Endothelial cell of umbilical vein (primary cell): ENCODE measurements around the gene RABGGTA. TPM values are rescaled to one million over a fixed set of nuclear protein-coding genes. Genes with fewer than 3 reads are reported as not detected.

ENCODE experiments used
- BruUV-seq: library from RNA; stranded (reverse); fragments of 400-500 nt; replicated peaks from 2 replicates; lab custom pipeline; 2021; lab: Mats Ljungman, UMichigan
- CTCF ChIA-PET: fragments of 300-600, 350-600 bp; sonication (Branson Sonifier 250); formaldehyde crosslinking; loops from one replicate; lab custom pipeline; 2021; ENCODE audit warnings: antibody characterized with exemption, inconsistent platforms; lab: Charles Lee
- POLR2A ChIA-PET: fragments of 300-600, 350-600 bp; sonication (Branson Sonifier 250); formaldehyde crosslinking; loops from one replicate; lab custom pipeline; 2021; ENCODE audit warnings: antibody characterized with exemption, inconsistent platforms; lab: Charles Lee
- DNase-seq: peaks from one replicate; pipeline ENCODE4 v3.0.0-alpha.2; 2011; ENCODE audit warnings: low read depth, low spot score
- FAIRE-seq: peaks from 2 replicates; lab custom pipeline; 2011; peaks lifted over from hg19 to GRCh38; lab: Jason Lieb, UNC
- H2AFZ ChIP-seq: 2 replicates; pipeline ENCODE4 v1.6.0; 2012; ENCODE audit warnings: low read depth, low read length, control low read depth, inconsistent platforms
- H3K27ac ChIP-seq: 2 replicates; pipeline ENCODE4 v1.5.1; 2011; ENCODE audit warnings: low read depth, mild to moderate bottlenecking, control low read depth, low read length, moderate library complexity; ENCODE audit not compliant: insufficient read depth
- H3K27me3 ChIP-seq, 2 experiments: 2 replicates each; pipeline versions ENCODE4 v1.6.0 to v1.6.1; 2011; ENCODE audit warnings: low read length in 2 of 2, mixed read lengths in 1 of 2; ENCODE audit not compliant: control insufficient read depth in 2 of 2, insufficient read depth in 2 of 2
- H3K36me3 ChIP-seq, 2 experiments: 2 replicates in 1 of 2; 3 replicates in 1 of 2; pipeline ENCODE4 v1.5.1; 2011; ENCODE audit warnings: low read length in 2 of 2, mild to moderate bottlenecking in 1 of 2, moderate library complexity in 1 of 2; ENCODE audit not compliant: control insufficient read depth in 2 of 2, insufficient read depth in 2 of 2; ENCODE audit errors: extremely low read depth in 1 of 2
- H3K4me1 ChIP-seq: 3 replicates; pipeline ENCODE4 v1.5.1; 2011; ENCODE audit warnings: mild to moderate bottlenecking, low read length; ENCODE audit not compliant: control insufficient read depth, insufficient read depth; ENCODE audit errors: extremely low read depth
- H3K4me2 ChIP-seq: 2 replicates; pipeline ENCODE4 v1.6.1; 2011; ENCODE audit warnings: low read length, control low read depth, mixed read lengths; ENCODE audit not compliant: insufficient read depth
- H3K4me3 ChIP-seq, 3 experiments: fragments of 200-600 bp in 1 of 3; sonication (generic), shearing (Covaris generic) in 1 of 3; replicated peaks in 1 of 3; 2 replicates each; pipeline ENCODE4 v1.5.1; 2011 to 2016; ENCODE audit warnings: control low read depth in 3 of 3, low read length in 3 of 3, mild to moderate bottlenecking in 2 of 3, inconsistent platforms in 1 of 3, low read depth in 1 of 3, moderate library complexity in 1 of 3; ENCODE audit not compliant: insufficient read depth in 1 of 3
- H3K79me2 ChIP-seq: 2 replicates; pipeline ENCODE4 v1.6.0; 2012; ENCODE audit warnings: low read length, inconsistent platforms; ENCODE audit not compliant: control insufficient read depth, insufficient read depth
- H3K9ac ChIP-seq: replicated peaks from 2 replicates; pipeline ENCODE3; 2011; ENCODE audit warnings: low read length, control low read depth; ENCODE audit not compliant: insufficient read depth; ENCODE audit errors: extremely low read depth
- H3K9me1 ChIP-seq: replicated peaks from 3 replicates; pipeline ENCODE4 v1.6.0; 2011; ENCODE audit warnings: mild to moderate bottlenecking, low read length; ENCODE audit not compliant: control insufficient read depth, insufficient read depth; ENCODE audit errors: extremely low read depth
- H3K9me3 ChIP-seq: replicated peaks from 2 replicates; pipeline ENCODE4 v1.5.1; 2012; ENCODE audit warnings: low read length, inconsistent platforms; ENCODE audit not compliant: control insufficient read depth, insufficient read depth
- H4K20me1 ChIP-seq: replicated peaks from 2 replicates; pipeline ENCODE3; 2011; ENCODE audit warnings: mild to moderate bottlenecking, low read length; ENCODE audit not compliant: control insufficient read depth, insufficient read depth; ENCODE audit errors: extremely low read depth
- CTCF ChIP-seq, 2 donors: IDR thresholded peaks; 1 replicate in 1 of 2; 2 replicates in 1 of 2; pipeline ENCODE4 v1.5.1; 2011; ENCODE audit warnings: low read length in 2 of 2, mild to moderate bottlenecking in 2 of 2, moderate library complexity in 2 of 2, control low read depth in 1 of 2, inconsistent platforms in 1 of 2, low read depth in 1 of 2; ENCODE audit not compliant: insufficient read depth in 1 of 2; ENCODE audit errors: extremely low read depth in 1 of 2
- GATA2 ChIP-seq: IDR thresholded peaks from 2 replicates; pipeline ENCODE4 v1.7.0; 2011; ENCODE audit warnings: low read depth, mild to moderate bottlenecking, moderate library complexity, mixed read lengths, low read length; ENCODE audit not compliant: insufficient read length, insufficient read depth
- JUN ChIP-seq: IDR thresholded peaks from 2 replicates; pipeline ENCODE4 v1.6.1; 2011; ENCODE audit warnings: borderline replicate concordance, low read depth; ENCODE audit not compliant: insufficient read length, insufficient read depth
- MAX ChIP-seq: IDR thresholded peaks from 2 replicates; pipeline ENCODE4 v1.6.1; 2011; ENCODE audit not compliant: insufficient read depth, insufficient read length
- POLR2A ChIP-seq: IDR thresholded peaks from 2 replicates; pipeline ENCODE4 v1.6.1; 2012; ENCODE audit warnings: low read depth, mild to moderate bottlenecking, control low read depth, low read length
- POLR2AphosphoS5 ChIP-seq: IDR thresholded peaks from 2 replicates; pipeline ENCODE4 v1.6.1; 2012; ENCODE audit warnings: low read depth, mild to moderate bottlenecking, control low read depth, low read length, moderate library complexity; ENCODE audit not compliant: insufficient read depth
- dilution Hi-C: fragments of 300-500 bp; cut with MboI; formaldehyde crosslinking; loops from one replicate; pipeline ENCODE4 v1.15.0; 2019; ENCODE audit warnings: low sequenced_read_pairs; ENCODE audit not compliant: extremely low pct_ligation_motif_present
- intact Hi-C: fragments of 100-400 bp; cut with micrococcal nuclease; formaldehyde crosslinking; loops from one replicate; pipeline ENCODE4 v1.10.0; 2022
- polyA plus RNA-seq, 4 experiments: library from polyadenylated mRNA; depleted of rRNA in 3 of 4; stranded (reverse) in 3 of 4; unstranded in 1 of 4; fragments of >200 nt; gene quantifications; 2 replicates each; pipeline versions ENCODE4 v1.2.1 to v1.2.3, GENCODE V29; 2011 to 2012; ENCODE audit warnings: missing spikeins in 1 of 4
- total RNA-seq: library from RNA; stranded (reverse); gene quantifications from 2 replicates; pipeline ENCODE4 v1.2.3, GENCODE V29; 2021

The RABGGTA gene
- total and polyA plus RNA-seq, 2 donors (not counting 3 experiments of a cell fraction or from before 2014, with no cell fraction given): 29.3 to 80.1 TPM

GRCh38 chr14:24314377-24315193 is 43.2 kb upstream of the RABGGTA start:
- Histone ChIP-seq H3K4me3 (no peak overlapping the region), H3K79me2 (no peaks in the 10 kb centered on the region), H3K4me2 (peak overlapping the region; percentile 14), H3K9me1 (no peaks in the 10 kb centered on the region), H3K36me3 (peaks cover 0 to 1% of the 10 kb centered on the region in 2 experiments), H4K20me1 (no peaks in the 10 kb centered on the region), H3K9ac (no peak overlapping the region), H3K27ac (no peak overlapping the region), H3K9me3 (no peaks in the 10 kb centered on the region), H3K27me3 (no peaks in the 10 kb centered on the region), H2AFZ (no peak overlapping the region), H3K4me1 (peaks cover 77% of the 10 kb centered on the region)
- intact Hi-C loops: no loop called here
- ChIA-PET CTCF (interaction anchor here (1.1 to 5.3 kb wide), 5 partner anchors 18 to 127 kb away, joined by 3 to 38 read pairs (median 10); partner anchors contain the start of gene TINF2), POLR2A (no interaction called here)
- DNase-seq (no peak), FAIRE-seq (peak; percentile 69)
- no TSS peak for BruUV-seq
- dilution Hi-C loops: no loop called here
- no peak for TF ChIP-seq POLR2AphosphoS5
- TF ChIP-seq MAX: no peak
- no peak for TF ChIP-seq POLR2A
- TF ChIP-seq CTCF (IDR thresholded peaks at IDR 0.05; ENCODE audit: extremely low read depth in 1 of 2, insufficient read depth in 1 of 2, low read depth in 1 of 2, low read length in 2 of 2): no peak
- peak; percentile 44 for TF ChIP-seq GATA2
- TF ChIP-seq JUN: no peak
